Activated T-cell treated with anti-CD3 and anti-CD28 coated beads, Interleukin-2, amount 50 U/mL, for 24 hours (primary cell): ENCODE measurements around the gene ZBTB45.
"Not testable (repeated sequence)": the region's sequence is repeated elsewhere in the genome, so short reads cannot be mapped to it uniquely, and the experiment has no call there.

Source experiments
- DNase-seq: peaks from one replicate; pipeline ENCODE4 v3.0.0-alpha.2; 2020
- H3K27ac Mint-ChIP-seq: 2 replicates; pipeline ENCODE4 v1.8.0; 2020; ENCODE audit warnings: mild to moderate bottlenecking, mixed read lengths
- H3K27me3 Mint-ChIP-seq: 2 replicates; pipeline ENCODE4 v1.8.0; 2020; ENCODE audit warnings: mixed read lengths
- H3K36me3 Mint-ChIP-seq: 2 replicates; pipeline ENCODE4 v1.8.0; 2020; ENCODE audit warnings: low read depth, mixed read lengths
- H3K4me1 Mint-ChIP-seq: 2 replicates; pipeline ENCODE4 v1.8.0; 2020; ENCODE audit warnings: low read depth, mixed read lengths
- H3K4me3 Mint-ChIP-seq: 2 replicates; pipeline ENCODE4 v1.8.0; 2020; ENCODE audit warnings: mild to moderate bottlenecking, moderate library complexity, mixed read lengths
- H3K9me3 Mint-ChIP-seq: 2 replicates; pipeline ENCODE4 v1.8.0; 2020; ENCODE audit warnings: mixed read lengths

The ZBTB45 gene

DNA sequence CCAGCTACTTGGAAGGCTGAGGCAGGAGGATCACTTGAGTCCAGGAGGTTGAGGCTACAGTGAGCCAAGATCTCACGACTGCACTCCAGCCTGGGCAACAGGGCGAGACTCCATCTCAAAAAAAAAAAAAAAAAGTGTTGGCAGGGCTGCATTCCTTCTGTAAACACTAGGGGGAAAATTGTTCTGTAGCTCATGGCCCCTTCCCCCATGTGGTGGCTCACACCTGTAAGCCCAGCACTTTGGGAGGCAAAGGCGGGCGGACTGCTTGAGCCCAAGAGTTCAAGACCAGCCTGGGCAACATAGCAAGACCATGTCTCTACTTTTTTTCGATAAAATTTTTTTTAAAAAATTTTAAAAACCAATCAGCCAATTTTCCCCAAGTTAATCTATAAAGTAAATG is 35.3 kb downstream of the ZBTB45 start:
- not testable (repeated sequence) for H3K9me3 Mint-ChIP-seq, H3K27ac Mint-ChIP-seq, H3K4me3 Mint-ChIP-seq, H3K27me3 Mint-ChIP-seq, DNase-seq
- H3K4me1 Mint-ChIP-seq: peaks cover 13% of the 10 kb centered on the region
- peaks cover 28% of the 10 kb centered on the region for H3K36me3 Mint-ChIP-seq

DNA sequence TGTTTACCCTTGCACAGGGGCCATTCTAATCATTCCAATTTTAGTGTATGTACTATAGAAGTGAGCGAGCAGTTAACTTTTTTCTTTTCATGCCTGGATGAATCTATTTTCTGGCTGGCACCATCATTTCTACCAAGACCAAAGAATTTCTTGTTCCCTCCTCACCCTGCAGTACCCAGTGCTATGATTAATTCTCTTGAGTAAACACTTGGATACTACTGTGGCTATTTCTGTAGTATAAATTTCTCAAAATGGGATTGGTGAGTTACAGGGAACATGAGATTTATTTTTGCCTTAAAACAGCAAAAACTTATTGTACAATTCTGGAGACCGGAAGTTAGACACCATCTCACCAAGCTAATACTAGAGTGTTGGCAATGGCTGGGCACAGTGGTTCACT is 35.8 kb downstream of the ZBTB45 start:
- Mint-ChIP-seq H3K9me3 (no peaks in the 10 kb centered on the region), H3K4me3 (no peak overlapping the region), H3K4me1 (peaks cover 7% of the 10 kb centered on the region), H3K27ac (no peak overlapping the region), H3K27me3 (no peaks in the 10 kb centered on the region), H3K36me3 (peaks cover 34% of the 10 kb centered on the region)
- DNase-seq: no peak

DNA sequence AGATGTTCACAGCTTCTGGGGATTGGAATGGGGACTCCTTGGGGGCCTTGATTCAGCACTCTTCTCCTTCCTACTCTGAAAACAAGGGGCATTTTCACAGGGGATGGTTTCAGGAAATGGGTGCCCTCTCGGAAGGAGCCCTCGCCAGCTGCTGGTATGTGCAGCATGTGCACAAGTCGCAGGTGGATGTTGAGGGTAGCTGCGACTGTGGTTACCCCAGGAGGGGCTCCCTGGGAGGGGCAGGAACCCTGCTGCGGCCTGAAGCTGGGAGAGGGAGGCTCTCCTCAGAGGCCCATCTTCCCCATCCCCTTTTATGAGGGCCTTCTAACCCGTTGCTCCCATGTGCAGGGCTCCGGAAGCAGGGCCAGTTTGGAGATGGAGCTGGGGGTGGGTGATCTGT is 37.2 kb downstream of the ZBTB45 start:
- Mint-ChIP-seq H3K36me3 (peaks cover 39% of the 10 kb centered on the region), H3K27ac (no peak overlapping the region), H3K4me1 (peaks cover 2% of the 10 kb centered on the region), H3K9me3 (no peaks in the 10 kb centered on the region), H3K4me3 (no peak overlapping the region), H3K27me3 (no peaks in the 10 kb centered on the region)
- no peak for DNase-seq

DNA sequence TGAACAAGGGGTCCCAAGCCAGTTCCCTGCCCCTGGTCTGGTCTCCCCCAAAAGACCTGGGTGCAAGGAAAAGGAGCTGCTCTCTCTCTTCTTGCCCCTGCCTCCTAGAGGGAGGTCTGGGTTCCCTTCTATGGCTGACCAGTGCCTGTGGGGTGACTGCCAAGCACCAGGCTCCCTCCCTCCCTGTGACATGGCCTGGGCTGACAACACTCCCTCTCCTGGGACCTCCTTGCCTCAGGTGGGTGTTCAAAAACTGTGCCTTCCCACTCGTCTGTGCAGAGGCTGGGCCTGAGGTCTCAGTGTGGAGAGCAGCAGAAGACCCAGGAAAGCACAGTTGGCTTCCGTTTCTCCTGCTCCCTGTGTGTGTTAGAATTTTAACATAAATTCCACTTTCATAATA is 38.8 kb downstream of the ZBTB45 start:
- H3K4me1 Mint-ChIP-seq: peaks cover 11% of the 10 kb centered on the region
- peaks cover 36% of the 10 kb centered on the region for H3K36me3 Mint-ChIP-seq
- no peak overlapping the region for H3K4me3 Mint-ChIP-seq
- H3K27me3 Mint-ChIP-seq: no peaks in the 10 kb centered on the region
- H3K27ac Mint-ChIP-seq: no peak overlapping the region
- DNase-seq: no peak
- no peaks in the 10 kb centered on the region for H3K9me3 Mint-ChIP-seq

DNA sequence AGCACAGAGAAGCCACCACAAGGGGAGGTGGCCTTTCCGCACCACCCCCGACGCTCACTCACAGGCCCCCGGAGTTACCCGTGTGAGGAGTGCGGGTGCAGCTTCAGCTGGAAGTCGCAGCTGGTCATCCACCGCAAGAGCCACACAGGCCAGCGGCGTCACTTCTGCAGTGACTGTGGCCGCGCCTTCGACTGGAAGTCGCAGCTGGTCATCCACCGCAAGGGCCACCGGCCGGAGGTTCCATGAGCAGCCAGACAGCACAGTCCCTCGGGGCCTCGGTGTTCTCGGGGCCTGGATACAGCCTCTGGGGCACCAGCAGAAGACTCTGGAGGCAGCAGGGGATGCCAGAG is 39.2 kb downstream of the ZBTB45 start:
- H3K4me3 Mint-ChIP-seq: no peak overlapping the region
- H3K27me3 Mint-ChIP-seq: no peaks in the 10 kb centered on the region
- no peak overlapping the region for H3K27ac Mint-ChIP-seq
- DNase-seq: no peak
- no peaks in the 10 kb centered on the region for H3K9me3 Mint-ChIP-seq
- peaks cover 14% of the 10 kb centered on the region for H3K4me1 Mint-ChIP-seq
- H3K36me3 Mint-ChIP-seq: peaks cover 36% of the 10 kb centered on the region

DNA sequence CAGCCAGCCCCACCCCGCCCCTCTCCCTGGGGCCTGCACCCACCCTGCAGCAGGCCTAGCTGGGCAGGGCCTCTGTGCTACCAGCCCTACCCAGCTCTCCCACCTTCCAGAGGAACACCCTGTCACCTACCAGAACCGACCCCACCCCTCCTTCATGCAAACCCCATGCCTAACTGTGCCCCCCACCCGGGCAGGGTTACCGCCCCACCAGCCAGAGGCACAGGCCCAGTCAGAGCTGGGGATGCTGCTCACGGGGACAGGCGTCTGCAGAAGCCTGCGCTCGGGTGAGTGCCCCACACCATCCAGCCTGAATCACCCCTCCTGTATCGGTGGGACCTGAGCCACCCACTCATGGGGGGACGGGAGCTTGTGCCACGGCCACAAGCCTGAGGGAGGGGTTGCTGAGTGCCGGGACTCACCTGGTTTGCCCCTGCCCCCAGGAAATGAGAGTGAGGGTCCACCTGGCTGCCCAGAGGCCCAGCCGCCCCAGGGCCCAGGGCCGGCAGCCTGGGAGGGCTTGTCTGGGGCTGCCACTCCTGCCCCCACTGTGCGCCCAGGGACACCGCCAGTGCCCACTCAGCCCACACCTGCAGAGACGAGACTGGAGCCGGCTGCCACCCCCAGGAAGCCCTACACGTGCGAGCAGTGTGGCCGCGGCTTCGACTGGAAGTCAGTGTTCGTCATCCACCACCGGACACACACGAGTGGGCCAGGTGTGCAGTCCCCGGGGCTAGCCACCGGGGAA is 39.7 kb downstream of the ZBTB45 start:
- Mint-ChIP-seq H3K9me3 (no peaks in the 10 kb centered on the region), H3K4me3 (no peak overlapping the region)

DNA sequence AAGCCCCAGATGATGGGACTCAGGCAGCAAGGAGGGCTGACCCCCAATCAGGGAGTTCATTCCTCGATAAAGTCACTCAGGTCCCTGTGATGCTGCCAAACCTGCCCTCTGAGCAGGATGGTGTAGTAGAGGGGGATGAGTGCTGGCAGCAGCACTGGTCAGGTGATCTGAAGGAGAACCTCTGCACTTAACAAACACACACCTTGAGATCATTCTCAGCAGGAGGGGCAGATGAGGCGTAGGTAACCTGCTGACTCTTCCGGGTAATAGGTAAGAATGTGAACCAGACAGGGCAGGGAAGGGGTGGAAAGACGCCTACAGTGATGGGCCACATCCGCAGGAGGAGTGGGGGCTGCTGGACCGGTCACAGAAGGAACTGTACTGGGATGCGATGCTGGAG is 40.3 kb downstream of the ZBTB45 start:
- Mint-ChIP-seq H3K27me3 (no peaks in the 10 kb centered on the region), H3K36me3 (peaks cover 36% of the 10 kb centered on the region), H3K4me1 (peaks cover 25% of the 10 kb centered on the region), H3K4me3 (no peak overlapping the region), H3K9me3 (no peaks in the 10 kb centered on the region), H3K27ac (peak overlapping the region; percentile 56)
- no peak for DNase-seq

More for the DNA sequence above, 39.7 kb downstream of the ZBTB45 start:
- no peak overlapping the region for H3K27ac Mint-ChIP-seq
- H3K4me1 Mint-ChIP-seq: peaks cover 19% of the 10 kb centered on the region
- peaks cover 36% of the 10 kb centered on the region for H3K36me3 Mint-ChIP-seq
- DNase-seq: no peak
- no peaks in the 10 kb centered on the region for H3K27me3 Mint-ChIP-seq

DNA sequence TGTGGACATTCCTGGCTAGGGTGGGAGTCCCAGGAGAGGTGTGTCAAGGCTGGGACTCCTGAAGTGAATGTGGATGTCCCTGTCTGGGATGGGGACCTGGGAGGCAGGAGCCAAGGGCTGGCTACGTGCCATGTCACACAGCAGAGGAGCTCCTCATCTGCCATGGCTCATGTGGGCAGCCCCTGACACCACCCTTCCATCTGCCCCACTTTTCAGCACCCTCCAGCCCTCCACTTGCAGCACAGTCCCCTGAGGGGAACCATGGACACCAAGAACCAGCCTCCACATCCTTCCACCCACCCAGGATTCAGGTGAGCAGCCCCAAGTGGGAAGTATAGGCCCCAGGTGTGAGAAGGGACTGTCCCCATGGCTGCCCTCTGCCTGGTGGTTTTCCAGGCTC is 41.7 kb downstream of the ZBTB45 start:
- Mint-ChIP-seq H3K27me3 (no peaks in the 10 kb centered on the region), H3K9me3 (no peaks in the 10 kb centered on the region), H3K27ac (peak overlapping the region; percentile 99), H3K36me3 (peaks cover 46% of the 10 kb centered on the region), H3K4me3 (no peak overlapping the region), H3K4me1 (peaks cover 27% of the 10 kb centered on the region)
- DNase-seq: no peak

DNA sequence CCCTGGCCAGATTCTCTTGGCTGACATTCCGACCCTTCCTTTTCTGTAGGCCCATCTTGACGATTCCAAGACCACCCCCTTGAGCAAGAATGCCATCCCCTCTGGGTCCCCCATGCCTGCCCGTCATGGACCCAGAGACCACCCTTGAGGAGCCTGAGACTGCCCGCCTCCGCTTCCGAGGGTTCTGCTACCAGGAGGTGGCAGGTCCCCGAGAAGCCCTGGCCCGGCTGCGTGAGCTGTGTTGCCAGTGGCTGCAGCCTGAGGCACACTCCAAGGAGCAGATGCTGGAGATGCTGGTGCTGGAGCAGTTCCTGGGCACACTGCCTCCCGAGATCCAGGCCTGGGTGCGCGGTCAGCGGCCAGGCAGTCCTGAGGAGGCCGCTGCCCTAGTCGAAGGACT is 42.5 kb downstream of the ZBTB45 start:
- Mint-ChIP-seq H3K27me3 (no peaks in the 10 kb centered on the region), H3K27ac (peak overlapping the region; percentile 99), H3K4me3 (peak overlapping the region; percentile 88), H3K9me3 (no peaks in the 10 kb centered on the region), H3K4me1 (peaks cover 28% of the 10 kb centered on the region), H3K36me3 (peaks cover 46% of the 10 kb centered on the region)
- DNase-seq: no peak

DNA sequence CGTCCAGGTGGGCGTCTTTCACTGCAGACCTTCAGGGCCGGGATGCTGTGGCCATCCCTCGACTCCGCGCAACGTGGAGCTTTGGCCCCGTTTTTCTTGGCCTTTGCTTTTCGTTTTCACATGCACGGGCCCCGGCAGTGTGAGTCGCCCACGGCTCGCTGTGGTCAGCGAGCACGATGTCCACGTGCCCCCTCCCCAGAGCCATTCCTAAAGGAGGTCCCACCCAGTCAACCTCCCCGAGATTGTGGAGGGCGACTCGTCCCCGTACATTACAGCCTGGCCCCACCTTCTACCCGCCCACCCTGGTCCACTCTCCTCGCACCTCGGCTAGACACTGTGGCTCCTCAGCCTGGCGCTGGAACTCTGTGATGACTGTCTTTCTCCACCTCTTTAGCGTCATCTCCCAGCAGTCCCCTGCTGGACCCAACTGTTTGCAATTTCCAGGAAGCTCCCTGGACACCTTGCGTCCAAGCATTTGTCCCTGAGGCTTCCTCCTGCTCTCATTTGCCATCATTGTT is 43.1 kb downstream of the ZBTB45 start:
- peak overlapping the region; percentile 99 for H3K27ac Mint-ChIP-seq
- DNase-seq: no peak
- peaks cover 28% of the 10 kb centered on the region for H3K4me1 Mint-ChIP-seq
- H3K36me3 Mint-ChIP-seq: peaks cover 46% of the 10 kb centered on the region
- H3K27me3 Mint-ChIP-seq: no peaks in the 10 kb centered on the region
- peak overlapping the region; percentile 88 for H3K4me3 Mint-ChIP-seq
- H3K9me3 Mint-ChIP-seq: no peaks in the 10 kb centered on the region

DNA sequence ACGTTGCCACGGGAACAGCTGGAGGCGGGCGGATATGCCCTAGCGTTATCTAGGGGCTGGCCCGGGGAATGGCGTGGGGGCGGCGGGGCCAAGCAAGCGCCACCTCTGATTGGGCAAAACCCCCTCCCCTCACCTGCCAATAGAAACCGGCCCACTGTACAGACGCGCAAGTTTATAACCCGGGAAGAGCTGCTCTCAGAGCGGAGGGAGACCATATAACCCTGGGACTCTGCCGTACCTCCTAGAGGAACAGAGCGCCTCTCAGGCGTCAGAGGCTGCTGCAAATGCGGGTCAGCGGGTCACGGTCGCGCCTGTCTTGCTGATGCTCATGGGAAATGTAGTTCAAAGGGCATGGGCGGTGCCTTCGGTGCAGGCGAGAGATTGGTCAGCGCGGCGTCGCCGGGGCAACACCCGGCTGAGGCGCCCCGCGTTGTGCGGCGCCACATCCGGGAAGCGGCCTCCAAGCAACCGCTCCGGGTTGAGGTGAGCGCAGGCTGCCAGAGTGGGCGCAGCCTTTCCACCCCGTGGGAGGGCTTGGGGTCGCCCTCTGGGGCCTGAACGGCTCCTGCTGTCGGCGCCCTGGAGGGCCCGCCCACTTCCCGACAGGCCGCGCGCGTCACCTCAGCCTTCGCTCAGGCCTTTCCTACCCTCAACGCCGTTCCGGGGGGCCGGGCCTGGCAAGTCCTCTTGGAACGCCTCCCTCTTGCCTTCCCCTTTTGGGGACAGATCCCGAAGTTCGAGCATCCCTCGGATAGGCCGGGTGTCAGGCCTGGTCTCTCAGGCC is 43.7 kb downstream of the ZBTB45 start, which contains the start of gene ZNF446:
Gene ZNF446, plus strand, starts transcription at position 639 of the 784 bp plus-strand sequence. CDS start 867 bp downstream, outside the sequence.
- peak; percentile 96 for DNase-seq
- peak within 1 kb of the TSS; percentile 99 for H3K27ac Mint-ChIP-seq
- no peaks in the 10 kb centered on the region for H3K27me3 Mint-ChIP-seq
- peaks cover 28% of the 10 kb centered on the region for H3K4me1 Mint-ChIP-seq
- H3K36me3 Mint-ChIP-seq: peaks cover 43% of the 10 kb centered on the region
- no peaks in the 10 kb centered on the region for H3K9me3 Mint-ChIP-seq
- peak within 1 kb of the TSS; percentile 88 for H3K4me3 Mint-ChIP-seq

DNA sequence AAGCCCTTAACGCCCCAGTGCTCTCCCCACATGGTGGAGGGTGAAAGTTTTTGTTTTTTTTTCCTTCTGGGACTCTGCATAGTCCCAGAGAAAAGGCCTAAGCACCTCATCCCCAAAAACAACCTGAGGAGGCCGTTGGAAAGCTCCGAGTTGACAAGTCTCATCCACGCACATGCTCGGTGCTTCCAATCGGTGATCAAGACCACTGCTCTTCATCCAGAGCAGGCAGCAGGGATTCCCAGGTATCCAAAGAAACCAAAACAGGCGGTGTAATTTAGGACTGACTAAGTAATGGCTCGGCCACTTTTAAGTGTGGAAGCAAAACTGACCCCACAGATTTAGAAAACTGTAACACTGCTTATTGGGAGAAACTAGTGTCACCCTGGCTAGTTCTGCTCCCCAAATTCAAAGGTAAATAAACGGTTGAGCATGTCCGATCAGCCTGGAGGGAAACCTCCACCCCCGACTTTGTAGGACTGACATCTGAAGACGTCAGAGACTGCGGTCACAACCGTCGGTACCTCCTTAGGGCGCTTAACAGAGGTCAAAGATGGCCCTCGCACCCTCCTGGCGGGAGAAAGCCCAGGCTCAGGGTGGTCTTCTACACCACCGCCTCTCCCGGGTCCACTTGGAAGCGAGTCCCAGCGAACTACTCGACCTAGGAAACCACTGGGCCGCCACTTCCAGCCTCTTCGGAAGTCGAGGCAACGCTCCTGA is 44.5 kb downstream of the ZBTB45 start:
- Mint-ChIP-seq H3K4me3 (peak overlapping the region; percentile 88), H3K4me1 (peaks cover 28% of the 10 kb centered on the region), H3K27ac (peak overlapping the region; percentile 99), H3K9me3 (no peaks in the 10 kb centered on the region), H3K27me3 (no peaks in the 10 kb centered on the region), H3K36me3 (peaks cover 49% of the 10 kb centered on the region)
- no peak for DNase-seq

DNA sequence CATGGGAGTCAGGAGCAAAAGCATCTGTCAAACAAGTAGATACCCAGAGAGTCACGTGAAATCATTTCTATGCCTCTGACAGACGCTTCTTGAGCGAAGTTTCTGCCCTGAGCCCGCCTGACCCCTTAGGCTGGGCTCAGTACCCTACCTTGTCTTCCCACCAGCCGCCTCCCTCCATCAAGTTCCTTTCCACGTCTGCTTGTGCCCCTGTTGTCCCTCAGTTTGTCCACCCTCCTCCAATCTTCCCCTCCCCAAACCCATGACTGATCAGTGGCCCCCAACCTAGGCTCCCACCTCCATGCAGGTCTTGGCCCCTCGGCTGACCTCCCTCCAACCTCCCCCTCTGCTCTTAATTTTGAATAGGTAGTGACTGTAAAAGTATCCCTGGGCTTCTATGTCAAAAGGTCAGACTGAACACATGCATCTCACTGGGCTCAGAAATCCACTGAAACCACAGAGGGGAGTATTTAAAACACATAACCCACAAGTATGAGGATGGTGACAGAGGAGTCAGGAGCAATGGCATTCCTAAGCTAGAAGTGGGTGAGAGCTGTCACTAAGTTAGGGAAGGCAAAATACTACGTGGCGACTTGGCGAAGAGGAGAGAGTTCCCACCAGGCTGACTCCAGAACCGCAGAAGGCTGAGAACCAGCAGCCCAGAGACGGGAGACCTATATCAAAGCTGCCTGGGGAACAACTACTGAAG is 45.2 kb downstream of the ZBTB45 start:
- peaks cover 29% of the 10 kb centered on the region for H3K4me1 Mint-ChIP-seq
- peaks cover 54% of the 10 kb centered on the region for H3K36me3 Mint-ChIP-seq
- peak overlapping the region; percentile 99 for H3K27ac Mint-ChIP-seq

DNA sequence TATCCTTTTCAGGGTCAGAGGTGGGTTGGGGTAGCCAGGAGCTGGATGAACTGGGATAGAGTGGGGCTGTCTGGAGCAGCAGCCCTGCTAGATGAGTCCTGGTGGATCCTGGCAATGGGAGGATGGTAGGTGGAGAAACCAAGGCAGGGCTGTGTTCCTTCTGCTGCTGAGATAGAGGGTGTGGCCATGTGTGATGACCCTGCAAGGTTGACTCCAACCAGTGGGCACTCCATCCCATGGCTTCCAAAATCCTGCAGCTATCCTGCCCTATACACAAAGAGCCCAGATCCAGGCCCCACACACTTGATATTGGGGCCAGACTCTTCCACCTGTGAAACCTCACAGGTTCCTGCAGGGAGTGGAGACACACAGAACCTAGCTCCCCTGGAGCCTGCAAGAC is 45.8 kb downstream of the ZBTB45 start:
- Mint-ChIP-seq H3K27me3 (no peaks in the 10 kb centered on the region), H3K27ac (peak overlapping the region; percentile 10), H3K9me3 (no peaks in the 10 kb centered on the region), H3K36me3 (peaks cover 54% of the 10 kb centered on the region), H3K4me3 (peak overlapping the region; percentile 13), H3K4me1 (peaks cover 36% of the 10 kb centered on the region)
- no peak for DNase-seq

More for the DNA sequence above, 45.2 kb downstream of the ZBTB45 start:
- no peak for DNase-seq
- Mint-ChIP-seq H3K9me3 (no peaks in the 10 kb centered on the region), H3K27me3 (no peaks in the 10 kb centered on the region), H3K4me3 (peak overlapping the region; percentile 13)
